ENCODE data around the gene HAO1.

The HAO1 gene

GRCh38 chr20:7908905-7909304, 31.4 kb downstream of the HAO1 start:
- Histone ChIP-seq H3K4me3 (ENCODE audit: low read depth, low read length, poor library complexity, severe bottlenecking) (no peak overlapping the region), H3K9me3 (ENCODE audit: low read length) (no peaks in the 10 kb centered on the region), H3F3A (ENCODE audit: insufficient read depth, low read length) (no peaks in the 10 kb centered on the region), H4K20me1 (ENCODE audit: insufficient read depth, low read length) (no peaks in the 10 kb centered on the region), H3K9ac (ENCODE audit: low read length) (no peak overlapping the region), H3K27me3 (ENCODE audit: insufficient read depth, low read length) (no peaks in the 10 kb centered on the region), H3K9me2 (ENCODE audit: low read depth, low read length) (no peaks in the 10 kb centered on the region), H3K79me2 (ENCODE audit: insufficient read depth, low read length) (no peaks in the 10 kb centered on the region), H2AFZ (ENCODE audit: low read length) (no peak overlapping the region), H3K36me3 (ENCODE audit: insufficient read depth, low read length) (no peaks in the 10 kb centered on the region), H3K27ac (ENCODE audit: low read depth, low read length, poor library complexity, severe bottlenecking) (no peak overlapping the region), H3K4me2 (ENCODE audit: low read length) (no peak overlapping the region), H3K4me1 (ENCODE audit: insufficient read depth, low read length, severe bottlenecking) (no peaks in the 10 kb centered on the region)
- TF ChIP-seq, protein P1, sequence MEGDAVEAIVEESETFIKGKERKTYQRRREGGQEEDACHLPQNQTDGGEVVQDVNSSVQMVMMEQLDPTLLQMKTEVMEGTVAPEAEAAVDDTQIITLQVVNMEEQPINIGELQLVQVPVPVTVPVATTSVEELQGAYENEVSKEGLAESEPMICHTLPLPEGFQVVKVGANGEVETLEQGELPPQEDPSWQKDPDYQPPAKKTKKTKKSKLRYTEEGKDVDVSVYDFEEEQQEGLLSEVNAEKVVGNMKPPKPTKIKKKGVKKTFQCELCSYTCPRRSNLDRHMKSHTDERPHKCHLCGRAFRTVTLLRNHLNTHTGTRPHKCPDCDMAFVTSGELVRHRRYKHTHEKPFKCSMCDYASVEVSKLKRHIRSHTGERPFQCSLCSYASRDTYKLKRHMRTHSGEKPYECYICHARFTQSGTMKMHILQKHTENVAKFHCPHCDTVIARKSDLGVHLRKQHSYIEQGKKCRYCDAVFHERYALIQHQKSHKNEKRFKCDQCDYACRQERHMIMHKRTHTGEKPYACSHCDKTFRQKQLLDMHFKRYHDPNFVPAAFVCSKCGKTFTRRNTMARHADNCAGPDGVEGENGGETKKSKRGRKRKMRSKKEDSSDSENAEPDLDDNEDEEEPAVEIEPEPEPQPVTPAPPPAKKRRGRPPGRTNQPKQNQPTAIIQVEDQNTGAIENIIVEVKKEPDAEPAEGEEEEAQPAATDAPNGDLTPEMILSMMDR (IDR thresholded peaks at IDR 0.05; ENCODE audit: low read length): no peak
- no peak for TF ChIP-seq EZH2 (IDR thresholded peaks at IDR 0.05; ENCODE audit: borderline replicate concordance, low read length)

GRCh38 chr20:7903429-7903828, 36.8 kb downstream of the HAO1 start:
- TF ChIP-seq, protein P1 (IDR thresholded peaks at IDR 0.05; ENCODE audit: low read length): no peak
- no peak for TF ChIP-seq EZH2 (IDR thresholded peaks at IDR 0.05; ENCODE audit: borderline replicate concordance, low read length)
- Histone ChIP-seq H3K4me3 (ENCODE audit: low read depth, low read length, poor library complexity, severe bottlenecking) (no peak overlapping the region), H2AFZ (ENCODE audit: low read length) (no peak overlapping the region), H3K36me3 (ENCODE audit: insufficient read depth, low read length) (no peaks in the 10 kb centered on the region), H3F3A (ENCODE audit: insufficient read depth, low read length) (no peaks in the 10 kb centered on the region), H4K20me1 (ENCODE audit: insufficient read depth, low read length) (no peaks in the 10 kb centered on the region), H3K9me3 (ENCODE audit: low read length) (no peaks in the 10 kb centered on the region), H3K9ac (ENCODE audit: low read length) (no peak overlapping the region), H3K79me2 (ENCODE audit: insufficient read depth, low read length) (no peaks in the 10 kb centered on the region), H3K9me2 (ENCODE audit: low read depth, low read length) (no peaks in the 10 kb centered on the region), H3K4me1 (ENCODE audit: insufficient read depth, low read length, severe bottlenecking) (no peaks in the 10 kb centered on the region), H3K27ac (ENCODE audit: low read depth, low read length, poor library complexity, severe bottlenecking) (no peak overlapping the region), H3K27me3 (ENCODE audit: insufficient read depth, low read length) (no peaks in the 10 kb centered on the region), H3K4me2 (ENCODE audit: low read length) (no peak overlapping the region)

- Histone ChIP-seq H4K20me1 (ENCODE audit: insufficient read depth, low read length) (no peaks in the 10 kb centered on the region), H3K27ac (ENCODE audit: low read depth, low read length, poor library complexity, severe bottlenecking) (no peak overlapping the region), H3K9me3 (ENCODE audit: low read length) (no peaks in the 10 kb centered on the region), H3K4me2 (ENCODE audit: low read length) (no peak overlapping the region), H3K36me3 (ENCODE audit: insufficient read depth, low read length) (no peaks in the 10 kb centered on the region), H3K27me3 (ENCODE audit: insufficient read depth, low read length) (no peaks in the 10 kb centered on the region), H3K4me3 (ENCODE audit: low read depth, low read length, poor library complexity, severe bottlenecking) (no peak overlapping the region), H3K9ac (ENCODE audit: low read length) (no peak overlapping the region), H3K79me2 (ENCODE audit: insufficient read depth, low read length) (no peaks in the 10 kb centered on the region), H3F3A (ENCODE audit: insufficient read depth, low read length) (no peaks in the 10 kb centered on the region), H2AFZ (ENCODE audit: low read length) (no peak overlapping the region), H3K4me1 (ENCODE audit: insufficient read depth, low read length, severe bottlenecking) (no peaks in the 10 kb centered on the region), H3K9me2 (ENCODE audit: low read depth, low read length) (no peaks in the 10 kb centered on the region)
- TF ChIP-seq, protein P1 (IDR thresholded peaks at IDR 0.05; ENCODE audit: low read length): no peak
- TF ChIP-seq EZH2 (IDR thresholded peaks at IDR 0.05; ENCODE audit: borderline replicate concordance, low read length): no peak
Observed at GRCh38 chr20:7902879-7903278, 37.4 kb downstream of the HAO1 start.

All from OCI-LY1 (cell line).